PC-9 (cell line): Measurements from ENCODE around the gene EDAR.

Source experiments
- EZH2 ChIP-seq: fragments of 200-600 bp; sonication (generic); IDR thresholded peaks from 2 replicates; pipeline ENCODE4 v1.8.0; 2017; ENCODE audit warnings: antibody characterized with exemption, low read depth
- TF ChIP-seq, protein P1 (sequence below): fragments of 200-600 bp; sonication (generic); conservative IDR thresholded peaks from 2 replicates; pipeline ENCODE4 v1.6.1; 2017; ENCODE audit warnings: mixed run types, antibody characterized with exemption, mild to moderate bottlenecking, moderate library complexity

DNA sequence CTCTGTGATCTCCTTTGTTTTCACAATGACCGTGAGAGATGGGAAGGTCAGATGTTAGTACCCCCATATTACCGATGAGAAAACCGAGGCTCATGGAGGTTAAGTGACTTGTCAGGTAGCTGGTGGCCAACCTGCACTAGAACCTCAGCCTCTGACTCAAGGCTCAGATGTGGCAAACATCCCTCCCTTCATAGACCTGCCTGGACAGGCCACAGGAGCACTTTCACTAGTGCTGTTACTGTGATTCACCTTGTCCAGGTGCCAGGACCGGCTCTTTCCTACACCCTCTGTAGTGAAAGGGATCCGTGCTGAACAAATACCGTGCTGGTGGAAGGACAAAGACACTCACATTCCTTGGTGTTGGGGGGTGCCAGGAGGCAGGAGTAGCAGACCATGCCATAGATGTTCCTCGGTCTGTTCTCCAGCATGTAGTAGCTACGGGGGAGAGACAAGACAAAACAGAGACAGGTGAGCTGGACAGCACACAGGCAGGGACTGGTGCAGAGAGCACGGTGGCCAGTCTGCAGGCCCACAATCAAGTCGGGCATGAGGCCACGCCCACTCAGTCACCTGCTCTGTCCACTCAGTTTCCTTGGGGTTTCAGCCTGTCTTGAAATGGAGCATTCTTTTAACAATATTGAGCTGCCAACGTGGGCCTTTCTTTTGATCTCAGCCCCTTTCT lies 65.9 kb downstream of the EDAR start:
- TF ChIP-seq, protein P1, sequence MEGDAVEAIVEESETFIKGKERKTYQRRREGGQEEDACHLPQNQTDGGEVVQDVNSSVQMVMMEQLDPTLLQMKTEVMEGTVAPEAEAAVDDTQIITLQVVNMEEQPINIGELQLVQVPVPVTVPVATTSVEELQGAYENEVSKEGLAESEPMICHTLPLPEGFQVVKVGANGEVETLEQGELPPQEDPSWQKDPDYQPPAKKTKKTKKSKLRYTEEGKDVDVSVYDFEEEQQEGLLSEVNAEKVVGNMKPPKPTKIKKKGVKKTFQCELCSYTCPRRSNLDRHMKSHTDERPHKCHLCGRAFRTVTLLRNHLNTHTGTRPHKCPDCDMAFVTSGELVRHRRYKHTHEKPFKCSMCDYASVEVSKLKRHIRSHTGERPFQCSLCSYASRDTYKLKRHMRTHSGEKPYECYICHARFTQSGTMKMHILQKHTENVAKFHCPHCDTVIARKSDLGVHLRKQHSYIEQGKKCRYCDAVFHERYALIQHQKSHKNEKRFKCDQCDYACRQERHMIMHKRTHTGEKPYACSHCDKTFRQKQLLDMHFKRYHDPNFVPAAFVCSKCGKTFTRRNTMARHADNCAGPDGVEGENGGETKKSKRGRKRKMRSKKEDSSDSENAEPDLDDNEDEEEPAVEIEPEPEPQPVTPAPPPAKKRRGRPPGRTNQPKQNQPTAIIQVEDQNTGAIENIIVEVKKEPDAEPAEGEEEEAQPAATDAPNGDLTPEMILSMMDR = no peak
- no peak for TF ChIP-seq EZH2
